Stimulated activated naive CD8-positive, alpha-beta T cell treated with anti-CD3 and anti-CD28 coated beads, Interleukin-15, Interleukin-2, amounts not matched to agents 100 ng/mL and 50 ng/mL, for 24 hours (primary cell): Measurements from ENCODE around the gene SYNRG.
"Not testable (repeated sequence)": the region's sequence is repeated elsewhere in the genome, so short reads cannot be mapped to it uniquely, and the experiment has no call there.

Experiments used
- H3K27ac Mint-ChIP-seq: one replicate; pipeline ENCODE4 v1.8.0; 2021; ENCODE audit warnings: mild to moderate bottlenecking, mixed read lengths
- H3K27me3 Mint-ChIP-seq: one replicate; pipeline ENCODE4 v1.8.0; 2021; ENCODE audit warnings: mixed read lengths
- H3K36me3 Mint-ChIP-seq: one replicate; pipeline ENCODE4 v1.8.0; 2021; ENCODE audit warnings: low read depth, mixed read lengths
- H3K4me1 Mint-ChIP-seq: one replicate; pipeline ENCODE4 v1.8.0; 2021; ENCODE audit warnings: low read depth, mixed read lengths
- H3K4me3 Mint-ChIP-seq: one replicate; pipeline ENCODE4 v1.8.0; 2021; ENCODE audit warnings: mild to moderate bottlenecking, mixed read lengths
- H3K9me3 Mint-ChIP-seq: one replicate; pipeline ENCODE4 v1.8.0; 2021; ENCODE audit warnings: mixed read lengths

Gene SYNRG

DNA sequence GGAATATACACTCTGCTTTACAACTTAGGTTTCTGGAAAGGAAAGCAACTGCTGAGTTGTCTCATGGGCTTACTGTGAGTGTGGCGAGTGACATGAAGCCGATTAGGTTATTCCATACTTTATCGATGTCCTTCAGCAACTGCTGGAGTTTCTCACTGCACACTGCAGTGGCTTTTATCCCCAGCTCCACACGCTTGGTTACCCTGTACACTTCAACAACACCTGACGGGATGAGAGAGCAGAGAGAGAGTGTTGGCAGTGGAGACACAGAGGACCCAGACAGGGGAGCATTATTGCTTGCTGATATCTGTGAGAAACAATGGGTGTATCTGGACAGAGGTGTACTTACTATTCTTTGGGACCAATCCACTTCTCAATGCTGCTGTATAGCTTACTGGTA is 73.3 kb downstream of the SYNRG start:
- Mint-ChIP-seq H3K4me3 (no peak overlapping the region), H3K9me3 (no peaks in the 10 kb centered on the region), H3K27me3 (no peaks in the 10 kb centered on the region), H3K36me3 (peaks cover 59% of the 10 kb centered on the region), H3K4me1 (no peaks in the 10 kb centered on the region), H3K27ac (no peak overlapping the region)

DNA sequence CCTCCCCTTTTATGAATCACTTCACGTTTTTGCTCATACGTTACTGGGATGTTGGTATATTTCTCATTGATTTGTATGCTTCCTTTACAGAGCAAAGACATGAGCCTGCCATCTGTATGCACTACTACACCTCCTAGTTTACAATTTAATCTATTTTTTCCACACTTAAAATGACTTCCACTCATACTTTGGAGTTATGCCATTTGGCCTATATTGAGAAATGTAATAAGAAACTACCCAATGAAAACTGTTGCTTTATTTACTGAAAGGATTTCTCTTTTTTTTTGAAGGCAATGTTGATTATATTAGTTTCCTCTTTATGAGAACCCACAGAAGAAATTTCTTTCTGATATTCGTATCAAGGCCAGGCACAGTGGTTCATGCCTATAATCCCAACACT is 76.5 kb downstream of the SYNRG start:
- Mint-ChIP-seq H3K4me1 (no peaks in the 10 kb centered on the region), H3K27ac (no peak overlapping the region), H3K4me3 (no peak overlapping the region), H3K9me3 (no peaks in the 10 kb centered on the region), H3K27me3 (no peaks in the 10 kb centered on the region), H3K36me3 (peaks cover 54% of the 10 kb centered on the region)

DNA sequence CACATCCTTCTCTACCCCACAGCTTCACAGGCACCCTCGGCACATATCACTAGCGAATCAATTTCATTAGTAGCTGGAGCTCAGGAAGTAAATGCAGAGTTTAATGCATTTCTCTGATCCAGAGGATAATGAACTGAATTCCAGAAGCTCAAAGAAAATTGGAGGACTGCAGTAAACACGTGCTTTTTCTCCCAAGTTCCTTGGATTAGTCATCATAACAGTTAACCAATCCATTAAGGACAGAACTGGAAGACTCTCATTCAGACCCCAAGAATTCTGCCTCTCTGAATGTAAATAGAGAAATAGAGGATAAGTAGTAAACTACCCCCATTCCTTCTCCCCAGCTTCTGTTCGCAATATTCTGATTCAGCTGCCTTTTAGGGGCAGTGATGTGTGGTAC is 78.8 kb downstream of the SYNRG start:
- Mint-ChIP-seq H3K4me3 (no peak overlapping the region), H3K4me1 (no peaks in the 10 kb centered on the region), H3K9me3 (no peaks in the 10 kb centered on the region), H3K27ac (peak overlapping the region; percentile 24), H3K36me3 (peaks cover 34% of the 10 kb centered on the region), H3K27me3 (no peaks in the 10 kb centered on the region)

DNA sequence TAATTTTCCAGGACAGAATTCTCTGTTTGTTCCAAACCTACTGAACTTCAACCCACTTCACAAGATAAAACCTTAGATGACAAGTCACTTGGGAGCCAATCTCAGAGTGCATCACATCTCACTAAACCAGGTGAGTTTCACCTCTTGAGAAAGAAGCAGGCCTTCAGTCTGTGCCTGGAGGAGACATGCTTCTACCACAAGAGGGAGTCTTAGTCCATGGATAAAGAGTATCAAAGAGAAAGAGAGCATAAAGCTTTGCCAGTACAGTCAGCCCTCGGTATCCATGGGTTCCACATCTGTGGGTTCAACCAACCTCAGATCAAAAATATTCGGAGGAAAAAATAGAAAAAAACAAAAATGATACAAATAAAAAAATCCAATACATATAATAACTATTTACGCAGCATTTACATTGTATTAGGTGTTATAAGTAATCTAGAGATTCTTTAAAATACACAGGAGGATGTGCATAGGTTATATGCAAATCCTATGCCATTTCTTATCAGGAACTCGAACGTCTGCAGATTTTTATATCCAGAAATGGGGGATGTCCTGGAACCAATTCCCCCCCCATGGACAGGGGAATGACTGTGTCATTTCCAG is 81.9 kb downstream of the SYNRG start:
- no peak overlapping the region for H3K4me3 Mint-ChIP-seq
- H3K27ac Mint-ChIP-seq = peak overlapping the region; percentile 26
- H3K9me3 Mint-ChIP-seq = no peaks in the 10 kb centered on the region
- H3K36me3 Mint-ChIP-seq = peaks cover 37% of the 10 kb centered on the region
- H3K27me3 Mint-ChIP-seq = no peaks in the 10 kb centered on the region
- peaks cover 9% of the 10 kb centered on the region for H3K4me1 Mint-ChIP-seq

DNA sequence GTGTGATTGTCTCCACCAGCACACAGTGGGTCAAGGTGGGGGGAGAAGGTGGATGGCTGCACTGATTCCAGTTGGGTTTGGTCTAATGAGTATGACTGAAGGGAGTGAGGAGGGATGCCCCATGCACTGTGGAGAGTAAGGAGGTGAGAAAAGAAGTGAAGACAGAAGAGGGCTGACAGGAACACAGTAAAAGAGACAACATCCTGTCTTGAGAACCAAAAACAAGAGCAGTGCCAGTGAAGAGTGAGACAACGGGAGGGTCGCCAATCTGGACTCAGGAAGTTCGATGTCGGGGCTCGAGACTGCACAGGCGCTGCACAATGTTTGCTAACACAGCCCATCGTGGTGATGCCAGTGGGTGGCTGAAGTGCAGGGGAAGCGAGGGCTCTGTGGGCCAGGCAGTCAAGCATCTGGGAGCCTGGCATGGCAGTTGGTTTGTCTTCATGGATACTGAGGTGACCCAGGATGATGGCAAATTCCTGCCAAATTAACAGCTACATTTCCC is 85.5 kb downstream of the SYNRG start:
- Mint-ChIP-seq H3K4me3 (no peak overlapping the region), H3K27ac (peak overlapping the region; percentile 43), H3K9me3 (no peaks in the 10 kb centered on the region), H3K36me3 (peaks cover 37% of the 10 kb centered on the region), H3K4me1 (peaks cover 20% of the 10 kb centered on the region), H3K27me3 (no peaks in the 10 kb centered on the region)

DNA sequence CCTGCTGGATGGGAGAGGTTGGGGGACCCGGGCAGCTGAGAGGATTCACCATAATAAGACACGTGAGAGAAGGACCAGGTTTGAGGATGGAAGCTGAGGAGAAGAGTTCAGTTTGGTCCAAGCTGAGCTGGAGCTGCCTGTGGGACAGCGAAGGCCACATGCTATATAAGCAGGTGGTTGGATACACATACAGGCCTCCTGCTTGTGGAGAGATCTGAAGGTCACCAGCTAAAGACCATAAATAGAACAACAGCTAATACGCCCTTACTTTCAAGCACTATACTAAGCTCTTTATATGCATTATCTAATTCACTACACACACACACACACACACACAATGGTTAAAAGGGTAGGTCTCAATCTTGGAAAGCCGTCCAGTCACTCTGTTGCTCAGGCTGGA is 87.4 kb downstream of the SYNRG start:
- H3K27ac Mint-ChIP-seq = no peak overlapping the region
- H3K4me3 Mint-ChIP-seq = no peak overlapping the region
- H3K27me3 Mint-ChIP-seq = no peaks in the 10 kb centered on the region
- peaks cover 20% of the 10 kb centered on the region for H3K4me1 Mint-ChIP-seq
- no peaks in the 10 kb centered on the region for H3K9me3 Mint-ChIP-seq
- peaks cover 53% of the 10 kb centered on the region for H3K36me3 Mint-ChIP-seq

DNA sequence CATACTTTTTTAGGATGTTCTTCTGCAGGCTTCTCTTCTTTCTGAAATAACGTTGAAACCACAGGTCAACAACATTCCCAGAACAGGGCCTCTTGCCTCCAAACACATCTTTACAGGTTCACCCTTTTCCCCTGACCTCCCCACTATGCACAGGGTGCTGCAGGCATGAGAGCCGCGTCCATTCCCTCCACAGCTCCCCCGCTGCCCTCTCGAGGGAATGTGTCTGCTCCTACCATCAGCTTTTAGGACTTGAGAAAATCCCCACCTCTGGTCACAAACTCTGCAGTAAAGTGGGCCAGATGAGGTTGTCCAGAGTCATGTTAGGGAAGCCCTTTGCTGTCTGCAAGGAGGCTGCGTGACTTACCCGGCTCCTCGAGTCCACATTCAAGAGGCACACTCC is 89.0 kb downstream of the SYNRG start:
- Mint-ChIP-seq H3K4me3 (no peak overlapping the region), H3K4me1 (peaks cover 20% of the 10 kb centered on the region), H3K27me3 (no peaks in the 10 kb centered on the region), H3K36me3 (peaks cover 53% of the 10 kb centered on the region), H3K9me3 (no peaks in the 10 kb centered on the region), H3K27ac (peak overlapping the region; percentile 45)

DNA sequence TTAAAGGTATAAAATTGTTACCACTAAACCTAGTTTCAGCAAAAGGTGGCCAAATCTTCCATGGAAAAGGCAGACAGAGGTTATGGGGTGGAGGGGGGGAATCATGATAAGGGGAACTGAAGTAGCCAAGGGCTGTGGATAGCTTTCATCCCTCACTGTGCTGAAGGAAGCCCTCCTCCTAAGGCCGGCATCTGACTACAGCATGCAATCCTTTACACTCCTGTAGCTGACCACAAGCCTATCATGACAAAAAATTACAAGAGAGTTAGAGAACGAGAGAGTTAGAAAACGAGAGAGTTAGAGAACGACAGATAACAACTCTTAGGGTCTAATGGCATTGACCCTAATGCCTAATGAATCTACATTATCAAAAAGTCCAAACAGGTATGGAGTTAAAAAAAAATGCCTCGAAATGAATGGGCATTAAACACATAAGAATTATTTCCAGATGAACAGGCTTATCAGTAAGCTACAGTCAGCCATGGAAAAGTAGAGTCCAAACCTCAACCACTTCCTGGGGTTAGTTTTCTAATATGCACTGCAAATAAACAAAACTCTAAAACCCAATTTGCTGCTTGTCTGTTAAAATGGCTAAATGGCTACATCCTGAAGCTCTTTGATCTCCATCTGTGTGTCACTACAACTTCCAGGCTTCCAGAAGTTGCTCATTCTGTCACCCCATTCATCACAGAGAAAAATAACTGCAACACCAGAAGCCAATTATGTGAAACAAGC is 89.8 kb downstream of the SYNRG start:
- H3K4me3 Mint-ChIP-seq = no peak overlapping the region
- no peaks in the 10 kb centered on the region for H3K27me3 Mint-ChIP-seq
- peaks cover 50% of the 10 kb centered on the region for H3K36me3 Mint-ChIP-seq

DNA sequence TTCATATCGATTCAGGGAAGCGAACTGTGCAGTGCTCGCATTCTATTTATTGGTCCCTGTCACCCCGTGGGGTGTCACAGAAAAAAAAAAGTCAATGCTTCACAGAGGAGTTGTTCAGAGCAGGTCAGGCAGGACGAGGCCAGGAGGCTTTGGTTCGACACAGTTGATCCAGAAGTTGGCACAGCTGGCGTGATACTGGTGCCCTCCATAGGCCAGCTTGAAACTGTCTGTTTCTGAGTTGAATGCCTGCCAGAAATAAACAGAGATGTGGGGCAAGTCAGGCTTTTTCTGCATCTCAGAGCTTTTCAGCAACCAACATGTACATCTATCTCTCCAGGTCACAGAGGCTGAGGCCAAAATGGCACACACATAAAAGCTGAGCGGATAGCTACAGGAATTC is 90.4 kb downstream of the SYNRG start:
- no peaks in the 10 kb centered on the region for H3K27me3 Mint-ChIP-seq
- peaks cover 16% of the 10 kb centered on the region for H3K4me1 Mint-ChIP-seq
- H3K27ac Mint-ChIP-seq = peak overlapping the region; percentile 27
- peaks cover 51% of the 10 kb centered on the region for H3K36me3 Mint-ChIP-seq
- H3K9me3 Mint-ChIP-seq = no peaks in the 10 kb centered on the region
- H3K4me3 Mint-ChIP-seq = no peak overlapping the region

More for the DNA sequence above, 89.8 kb downstream of the SYNRG start:
- Mint-ChIP-seq H3K4me1 (peaks cover 20% of the 10 kb centered on the region), H3K27ac (peak overlapping the region; percentile 45), H3K9me3 (no peaks in the 10 kb centered on the region)

DNA sequence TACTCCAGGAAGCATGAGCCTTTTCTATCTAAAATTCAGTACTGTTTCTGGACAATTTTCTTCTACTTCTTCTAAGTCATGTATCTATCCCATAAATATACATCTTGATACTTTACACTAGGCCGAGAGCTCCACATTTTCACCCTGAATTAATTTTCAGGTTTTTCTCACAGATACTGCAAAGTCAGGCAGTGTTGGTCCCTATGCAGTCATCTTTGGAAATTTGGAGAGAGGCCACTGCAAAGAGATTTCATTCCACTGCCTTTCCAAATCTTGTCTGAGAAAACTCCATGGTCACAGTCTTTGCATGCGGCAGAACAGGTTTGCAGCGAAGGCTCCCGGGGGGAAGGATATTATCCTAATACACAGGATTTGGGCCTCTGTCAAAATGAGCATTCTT is 91.3 kb downstream of the SYNRG start:
- H3K36me3 Mint-ChIP-seq = peaks cover 55% of the 10 kb centered on the region
- H3K27ac Mint-ChIP-seq = no peak overlapping the region
- H3K9me3 Mint-ChIP-seq = no peaks in the 10 kb centered on the region
- no peak overlapping the region for H3K4me3 Mint-ChIP-seq
- H3K27me3 Mint-ChIP-seq = no peaks in the 10 kb centered on the region
- peaks cover 11% of the 10 kb centered on the region for H3K4me1 Mint-ChIP-seq

DNA sequence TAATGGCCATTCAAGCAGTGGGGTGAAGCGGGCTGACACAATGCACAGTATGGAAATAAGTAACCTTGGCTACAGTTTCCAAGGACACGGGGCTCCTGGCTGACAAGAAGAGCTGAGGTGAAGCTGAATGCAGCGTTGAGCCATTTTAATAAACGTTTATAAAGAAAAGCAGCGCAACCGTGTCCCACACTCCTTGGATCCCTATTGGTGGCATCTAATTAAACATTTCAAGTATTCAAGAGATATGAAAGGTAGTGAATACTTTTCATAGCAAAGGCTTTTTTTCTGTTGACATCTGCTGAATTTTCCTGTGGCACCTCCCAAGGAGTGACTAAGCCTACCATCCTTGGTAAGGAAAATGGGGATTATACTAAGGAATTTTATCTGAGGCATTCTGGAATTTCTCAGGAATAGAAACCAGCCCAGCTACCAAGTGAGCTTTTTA is 93.1 kb downstream of the SYNRG start:
- no peaks in the 10 kb centered on the region for H3K9me3 Mint-ChIP-seq
- H3K27me3 Mint-ChIP-seq = no peaks in the 10 kb centered on the region
- H3K4me1 Mint-ChIP-seq = peaks cover 11% of the 10 kb centered on the region
- no peak overlapping the region for H3K4me3 Mint-ChIP-seq
- peaks cover 51% of the 10 kb centered on the region for H3K36me3 Mint-ChIP-seq
- no peak overlapping the region for H3K27ac Mint-ChIP-seq

DNA sequence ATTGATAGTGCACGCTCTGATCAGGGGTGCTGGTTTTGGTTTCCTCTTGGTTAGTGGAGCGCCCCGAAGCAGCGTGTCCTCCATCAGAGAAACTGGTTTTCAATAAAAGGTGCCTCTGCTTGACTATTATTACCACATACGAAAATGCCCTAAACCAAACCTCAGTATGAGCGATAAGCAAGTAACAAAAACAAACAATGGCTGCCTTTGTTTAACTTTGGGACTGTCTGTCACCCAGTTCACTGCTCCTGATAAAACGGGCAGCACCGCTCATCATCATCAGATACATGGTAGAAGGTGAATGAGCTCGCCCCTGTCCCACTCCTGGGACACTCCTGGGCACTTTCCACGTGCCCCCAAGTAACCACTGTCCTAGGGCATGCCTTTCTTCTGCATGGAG is 95.5 kb downstream of the SYNRG start:
- H3K4me1 Mint-ChIP-seq = peaks cover 4% of the 10 kb centered on the region
- no peaks in the 10 kb centered on the region for H3K9me3 Mint-ChIP-seq
- no peaks in the 10 kb centered on the region for H3K27me3 Mint-ChIP-seq
- peaks cover 32% of the 10 kb centered on the region for H3K36me3 Mint-ChIP-seq
- H3K27ac Mint-ChIP-seq = no peak overlapping the region
- no peak overlapping the region for H3K4me3 Mint-ChIP-seq

DNA sequence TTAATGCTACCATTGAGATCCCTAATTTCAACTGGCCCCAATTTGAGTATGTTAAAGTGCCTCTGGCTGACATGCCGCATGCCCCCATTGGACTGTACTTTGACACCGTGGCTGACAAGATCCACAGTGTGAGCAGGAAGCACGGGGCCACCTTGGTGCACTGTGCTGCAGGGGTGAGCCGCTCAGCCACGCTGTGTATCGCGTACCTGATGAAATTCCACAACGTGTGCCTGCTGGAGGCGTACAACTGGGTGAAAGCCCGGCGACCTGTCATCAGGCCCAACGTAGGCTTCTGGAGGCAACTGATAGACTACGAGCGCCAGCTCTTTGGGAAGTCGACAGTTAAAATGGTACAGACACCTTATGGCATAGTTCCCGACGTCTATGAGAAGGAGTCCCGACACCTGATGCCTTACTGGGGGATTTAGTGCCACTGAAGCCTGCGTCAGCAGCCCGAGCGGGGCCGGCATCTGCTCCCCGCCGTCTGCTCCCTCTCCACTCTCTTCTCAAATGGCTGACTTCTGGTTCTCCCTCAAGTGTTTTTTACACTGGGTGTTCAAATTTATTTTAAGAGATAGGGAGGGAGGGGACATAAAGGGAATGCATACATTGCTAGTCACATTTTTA is 96.7 kb downstream of the SYNRG start:
- Mint-ChIP-seq H3K9me3 (no peaks in the 10 kb centered on the region), H3K4me1 (peaks cover 4% of the 10 kb centered on the region), H3K27ac (no peak overlapping the region), H3K27me3 (no peaks in the 10 kb centered on the region), H3K36me3 (peaks cover 20% of the 10 kb centered on the region), H3K4me3 (no peak overlapping the region)

DNA sequence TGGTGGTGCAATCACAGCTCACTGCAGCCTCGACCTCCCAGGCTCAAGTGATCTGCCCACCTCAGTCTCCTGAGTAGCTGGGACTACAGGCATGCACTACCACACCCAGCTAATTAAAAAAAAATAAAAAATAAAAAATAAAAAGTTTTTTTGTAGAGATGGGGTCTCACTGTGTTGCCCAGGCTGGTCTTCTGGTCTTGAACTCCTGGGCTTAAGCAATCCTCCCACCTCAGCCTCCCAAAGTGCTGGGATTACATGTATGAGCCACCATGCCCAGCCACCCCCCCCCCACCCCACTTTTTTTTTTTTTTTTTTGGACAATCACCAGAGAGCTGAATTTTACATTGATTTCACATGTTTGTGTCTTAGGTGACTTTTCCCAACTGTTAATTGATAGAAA is 97.6 kb downstream of the SYNRG start:
- H3K27ac Mint-ChIP-seq, H3K4me3 Mint-ChIP-seq, H3K4me1 Mint-ChIP-seq, H3K9me3 Mint-ChIP-seq, H3K27me3 Mint-ChIP-seq: not testable (repeated sequence)
- H3K36me3 Mint-ChIP-seq = peaks cover 16% of the 10 kb centered on the region

DNA sequence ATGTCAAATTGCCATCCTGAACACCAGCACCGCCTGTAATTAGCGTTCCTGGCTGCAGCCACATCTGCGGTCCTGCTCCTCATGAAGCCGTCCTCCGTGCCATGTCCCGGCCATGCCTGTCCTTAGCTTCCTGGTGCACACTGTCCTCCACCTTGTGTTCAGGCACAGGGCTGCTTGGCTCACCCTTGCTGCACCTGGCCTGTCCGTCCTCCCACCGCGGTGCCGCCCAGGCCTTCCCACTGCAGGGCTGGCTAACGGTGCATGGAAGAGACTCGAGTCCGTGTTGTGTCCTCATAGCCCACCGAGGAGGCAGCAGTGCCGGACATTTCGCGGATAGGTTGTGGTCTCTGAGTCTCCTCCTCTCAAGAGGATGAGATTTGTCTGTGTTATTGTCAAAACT is 99.2 kb downstream of the SYNRG start:
- Mint-ChIP-seq H3K36me3 (peaks cover 16% of the 10 kb centered on the region), H3K27me3 (no peaks in the 10 kb centered on the region), H3K9me3 (no peaks in the 10 kb centered on the region), H3K4me3 (no peak overlapping the region), H3K27ac (no peak overlapping the region), H3K4me1 (peaks cover 9% of the 10 kb centered on the region)
